ENCODE results near the gene CSKMT.
A peak's percentile ranks its signal among the peaks of the same experiment; 100 is the strongest.
"Not testable (repeated sequence)": the region's sequence is repeated elsewhere in the genome, so short reads cannot be mapped to it uniquely, and the experiment has no call there.

Gene CSKMT

DNA sequence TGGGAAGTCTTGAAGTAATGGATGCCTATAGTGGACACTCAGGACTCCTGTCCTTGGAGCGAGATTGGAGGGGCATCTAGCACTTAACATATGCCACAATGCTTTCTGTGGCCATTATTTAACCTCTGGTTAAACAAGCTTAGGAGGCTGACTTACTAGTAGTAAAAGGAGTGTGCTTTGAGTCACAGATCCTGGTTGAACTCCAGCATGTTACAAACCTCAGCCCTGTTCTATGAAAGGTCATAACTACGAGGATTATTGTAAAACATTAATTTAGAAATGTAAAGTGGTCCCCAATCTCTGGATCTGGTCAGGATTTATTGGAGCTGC, 8.0 kb downstream of the CSKMT start:
- DNase-seq (ENCODE audit: insufficient read length, low spot score) (no peak), FAIRE-seq (no peak)
- TF ChIP-seq POLR2A (IDR thresholded peaks at IDR 0.05; ENCODE audit: low read depth, low read length), result no peak
- TF ChIP-seq TAF1 (IDR thresholded peaks at IDR 0.05; ENCODE audit: low read depth, low read length), result no peak
- TF ChIP-seq POLR2AphosphoS5 (IDR thresholded peaks at IDR 0.05; ENCODE audit: low read depth, low read length), result no peak
- no peak for TF ChIP-seq SPI1 (IDR thresholded peaks at IDR 0.05; ENCODE audit: low read depth, low read length)
- TF ChIP-seq PAX5 (IDR thresholded peaks at IDR 0.05; ENCODE audit: insufficient read depth, low read length, severe bottlenecking), result no peak
- TF ChIP-seq POU2F2 (IDR thresholded peaks at IDR 0.05; ENCODE audit: low read depth, low read length), result no peak

DNA sequence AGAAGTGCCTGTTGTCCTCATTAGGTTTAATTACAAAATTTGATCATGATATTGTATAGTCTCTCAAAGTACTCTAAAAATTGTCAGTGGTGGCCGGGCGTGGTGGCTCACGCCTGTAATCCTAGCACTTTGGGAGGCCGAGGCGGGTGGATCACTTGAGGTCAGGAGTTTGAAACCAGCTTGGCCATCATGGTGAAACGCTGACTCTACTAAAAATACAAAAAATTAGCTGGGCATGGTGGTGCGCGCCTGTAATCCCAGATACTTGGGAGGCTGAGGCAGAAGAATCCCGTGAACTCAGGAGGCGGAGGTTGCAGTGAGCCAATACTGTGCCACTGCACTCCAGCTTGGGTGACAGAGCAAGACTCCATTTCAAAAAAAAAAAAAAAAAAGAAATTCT, 10.3 kb downstream of the CSKMT start:
- DNase-seq (ENCODE audit: insufficient read length, low spot score); FAIRE-seq: not testable (repeated sequence)

DNA sequence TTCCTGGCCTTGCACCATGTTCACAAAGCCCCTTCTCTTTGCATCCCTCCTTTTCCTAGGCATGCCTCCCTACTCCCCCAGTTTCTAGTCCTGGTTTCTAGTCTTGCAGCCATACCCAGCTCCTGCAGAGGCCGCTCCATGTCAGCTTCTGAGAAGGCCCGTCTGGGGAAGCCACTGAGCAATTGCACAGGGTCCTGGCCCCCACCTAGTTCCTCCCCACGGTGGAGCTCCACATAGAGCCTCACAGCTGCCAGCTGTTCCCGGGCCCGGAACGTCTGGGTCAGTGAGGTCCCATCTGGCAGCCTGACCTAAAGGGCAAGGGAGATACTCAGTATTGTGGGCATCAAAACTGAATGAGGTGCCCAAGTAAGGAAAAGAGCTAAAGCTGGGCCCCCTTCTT, 11.6 kb downstream of the CSKMT start:
- DNase-seq (ENCODE audit: insufficient read length, low spot score) (no peak), FAIRE-seq (no peak)
- TF ChIP-seq POLR2A (IDR thresholded peaks at IDR 0.05; ENCODE audit: low read depth, low read length), result no peak
- TF ChIP-seq PAX5 (IDR thresholded peaks at IDR 0.05; ENCODE audit: insufficient read depth, low read length, severe bottlenecking), result no peak
- TF ChIP-seq POU2F2 (IDR thresholded peaks at IDR 0.05; ENCODE audit: low read depth, low read length), result no peak
- no peak for TF ChIP-seq TAF1 (IDR thresholded peaks at IDR 0.05; ENCODE audit: low read depth, low read length)
- TF ChIP-seq POLR2AphosphoS5 (IDR thresholded peaks at IDR 0.05; ENCODE audit: low read depth, low read length), result no peak
- no peak for TF ChIP-seq SPI1 (IDR thresholded peaks at IDR 0.05; ENCODE audit: low read depth, low read length)

DNA sequence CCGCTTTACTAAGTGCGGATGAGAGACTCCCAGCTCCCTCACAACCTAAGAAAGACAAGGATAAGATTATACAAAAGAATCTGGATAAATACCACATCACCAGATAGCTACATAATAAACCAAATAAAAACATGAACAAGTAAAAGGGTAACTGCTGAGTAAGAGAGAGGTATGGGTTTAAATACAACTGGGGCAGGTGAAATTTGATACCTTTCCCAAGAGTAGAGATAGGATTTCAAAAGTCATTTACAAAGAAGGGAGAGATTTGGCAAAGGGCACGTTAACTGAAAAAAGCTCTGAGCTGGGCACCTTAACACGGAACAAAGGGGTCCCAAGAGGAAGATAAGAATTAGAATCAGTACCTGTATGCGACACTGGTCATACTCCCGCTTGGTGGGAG, 12.0 kb downstream of the CSKMT start:
- TF ChIP-seq POLR2A (IDR thresholded peaks at IDR 0.05; ENCODE audit: low read depth, low read length) (no peak), TAF1 (IDR thresholded peaks at IDR 0.05; ENCODE audit: low read depth, low read length) (no peak), SPI1 (IDR thresholded peaks at IDR 0.05; ENCODE audit: low read depth, low read length) (no peak), POLR2AphosphoS5 (IDR thresholded peaks at IDR 0.05; ENCODE audit: low read depth, low read length) (no peak), PAX5 (IDR thresholded peaks at IDR 0.05; ENCODE audit: insufficient read depth, low read length, severe bottlenecking) (no peak), POU2F2 (IDR thresholded peaks at IDR 0.05; ENCODE audit: low read depth, low read length) (no peak)
- DNase-seq (ENCODE audit: insufficient read length, low spot score) (no peak), FAIRE-seq (no peak)

DNA sequence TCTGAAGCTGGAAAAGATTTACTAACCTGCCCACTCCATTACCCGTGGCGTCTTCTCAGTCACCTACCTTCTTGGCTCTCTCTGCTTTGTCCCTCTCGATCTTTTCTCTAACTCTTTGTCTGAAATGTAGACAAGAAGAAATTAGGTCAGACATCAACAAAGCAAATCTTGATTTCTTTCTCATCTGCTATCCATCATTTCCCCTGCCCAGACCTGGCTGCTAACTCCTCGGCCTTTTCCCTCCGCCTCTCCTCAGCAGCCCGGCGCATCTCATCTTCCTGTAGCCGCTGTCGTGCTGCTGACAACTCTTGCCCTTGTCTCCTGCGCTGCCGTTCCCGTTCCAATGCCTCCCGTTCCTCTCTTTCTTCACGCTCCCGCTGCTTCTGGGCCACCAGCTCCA, 12.6 kb downstream of the CSKMT start:
- TF ChIP-seq PAX5 (IDR thresholded peaks at IDR 0.05; ENCODE audit: insufficient read depth, low read length, severe bottlenecking) (no peak), TAF1 (IDR thresholded peaks at IDR 0.05; ENCODE audit: low read depth, low read length) (no peak), SPI1 (IDR thresholded peaks at IDR 0.05; ENCODE audit: low read depth, low read length) (no peak), POU2F2 (IDR thresholded peaks at IDR 0.05; ENCODE audit: low read depth, low read length) (no peak), POLR2AphosphoS5 (IDR thresholded peaks at IDR 0.05; ENCODE audit: low read depth, low read length) (no peak), POLR2A (IDR thresholded peaks at IDR 0.05; ENCODE audit: low read depth, low read length) (no peak)
- FAIRE-seq, result no peak
- DNase-seq (ENCODE audit: insufficient read length, low spot score), result no peak

DNA sequence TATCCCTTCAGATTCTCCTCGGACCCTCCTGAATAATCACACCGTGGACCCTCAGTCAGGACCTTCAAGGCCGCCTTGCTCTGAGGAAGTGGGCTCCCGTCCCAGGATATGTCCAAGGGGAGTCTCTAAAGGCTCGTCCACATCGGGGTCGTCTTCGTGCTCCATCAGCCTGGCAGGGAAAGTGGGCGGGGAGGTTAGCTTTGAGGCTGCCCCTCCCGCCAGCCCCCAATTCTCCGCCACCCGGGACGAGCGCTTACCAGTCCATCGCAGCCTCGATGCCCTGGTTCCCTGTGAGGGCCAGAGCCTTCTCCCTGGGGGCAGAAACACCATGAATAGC, 13.3 kb downstream of the CSKMT start:
- FAIRE-seq (no peak), DNase-seq (ENCODE audit: insufficient read length, low spot score) (no peak)
- TF ChIP-seq POLR2AphosphoS5 (IDR thresholded peaks at IDR 0.05; ENCODE audit: low read depth, low read length), result no peak
- no peak for TF ChIP-seq TAF1 (IDR thresholded peaks at IDR 0.05; ENCODE audit: low read depth, low read length)
- no peak for TF ChIP-seq POLR2A (IDR thresholded peaks at IDR 0.05; ENCODE audit: low read depth, low read length)
- TF ChIP-seq SPI1 (IDR thresholded peaks at IDR 0.05; ENCODE audit: low read depth, low read length), result 0 out of 2 replicates have a peak, but pooled peaks have one; percentile 18
- TF ChIP-seq PAX5 (IDR thresholded peaks at IDR 0.05; ENCODE audit: insufficient read depth, low read length, severe bottlenecking), result no peak
- TF ChIP-seq POU2F2 (IDR thresholded peaks at IDR 0.05; ENCODE audit: low read depth, low read length), result no peak

DNA sequence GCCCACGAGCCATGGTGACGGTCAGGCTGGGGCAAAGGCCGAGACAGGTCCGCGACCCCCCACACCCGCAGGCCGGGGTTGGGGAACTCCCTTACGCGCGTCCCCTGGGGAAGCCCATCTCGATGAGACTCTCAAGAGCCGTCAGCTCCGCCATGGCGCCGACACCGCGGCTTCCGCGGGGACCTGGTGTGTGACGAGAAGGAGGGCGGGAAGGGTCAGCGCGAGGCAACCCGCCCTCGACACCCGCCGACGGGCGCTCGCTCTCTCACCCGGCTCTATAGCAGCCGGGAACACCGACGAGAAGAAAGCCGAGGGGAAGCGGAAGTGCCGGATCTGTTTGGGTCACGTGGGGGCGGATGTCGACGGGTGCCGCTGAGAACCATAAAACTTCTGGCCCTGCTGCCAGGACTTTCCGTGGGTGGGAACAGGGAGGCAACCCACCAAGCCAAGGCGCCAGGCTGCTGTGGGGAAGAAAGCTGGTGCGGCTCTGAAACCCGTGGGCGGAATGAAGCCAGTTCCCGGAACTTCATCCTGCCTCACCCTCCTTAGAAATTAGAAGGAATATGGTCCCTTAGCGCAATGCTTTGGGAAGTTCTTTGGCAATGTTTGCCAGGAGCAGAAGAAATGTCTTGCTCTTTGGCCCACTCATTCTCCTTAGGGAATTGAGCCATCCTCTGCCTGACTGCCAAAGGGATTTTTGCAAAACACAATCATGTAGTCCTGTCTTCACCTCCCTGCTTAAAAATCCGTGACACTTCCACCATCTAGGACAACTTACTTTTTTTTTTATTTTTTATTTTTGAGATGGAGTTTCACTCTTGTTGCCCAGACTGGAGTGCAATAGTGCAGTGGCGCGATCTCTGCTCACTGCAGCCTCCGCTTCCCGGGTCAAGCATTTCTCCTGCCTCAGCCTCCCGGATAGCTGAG, 13.9 kb downstream of the CSKMT start, which contains the start of gene UBXN1:
Gene UBXN1, minus strand, starts transcription at position 304 of the 927 bp plus-strand sequence. Its CDS starts 150 bp downstream, at position 154.
- peak; percentile 38 for FAIRE-seq

DNA sequence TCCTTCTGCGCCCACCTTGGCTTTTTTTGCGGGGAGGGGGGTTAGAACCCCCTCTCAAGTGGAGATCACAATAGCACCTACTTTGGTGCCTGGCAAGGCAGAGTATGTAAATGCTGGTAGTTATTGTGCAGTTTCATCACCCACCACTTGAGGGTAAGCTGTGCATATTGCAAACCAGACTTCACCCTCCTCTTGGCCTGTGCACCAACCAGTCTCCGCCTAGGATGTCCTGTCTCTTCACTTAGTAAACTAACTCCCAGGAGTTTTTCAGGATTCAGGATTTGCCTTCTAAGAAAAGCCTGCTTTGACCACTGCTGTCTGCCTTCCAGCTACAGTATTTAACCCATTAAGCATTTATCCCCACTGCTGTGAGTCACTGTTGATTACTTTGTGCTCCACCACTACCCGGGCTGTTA, 15.7 kb downstream of the CSKMT start:
- TF ChIP-seq SPI1 (IDR thresholded peaks at IDR 0.05; ENCODE audit: low read depth, low read length) (no peak), POU2F2 (IDR thresholded peaks at IDR 0.05; ENCODE audit: low read depth, low read length) (peak; percentile 89)
- peak; percentile 50 for DNase-seq (ENCODE audit: insufficient read length, low spot score)
- FAIRE-seq, result peak; percentile 92

More for the DNA sequence above, 13.9 kb downstream of the CSKMT start, which contains the start of gene UBXN1:
- peak; percentile 93 for DNase-seq (ENCODE audit: insufficient read length, low spot score)
- TF ChIP-seq POLR2AphosphoS5 (IDR thresholded peaks at IDR 0.05; ENCODE audit: low read depth, low read length) (peak; percentile 88), TAF1 (IDR thresholded peaks at IDR 0.05; ENCODE audit: low read depth, low read length) (peak; percentile 64), POU2F2 (IDR thresholded peaks at IDR 0.05; ENCODE audit: low read depth, low read length) (peak; percentile 58), PAX5 (IDR thresholded peaks at IDR 0.05; ENCODE audit: insufficient read depth, low read length, severe bottlenecking) (no peak), SPI1 (IDR thresholded peaks at IDR 0.05; ENCODE audit: low read depth, low read length) (peak; percentile 88), POLR2A (IDR thresholded peaks at IDR 0.05; ENCODE audit: low read depth, low read length) (peak; percentile 94)

DNA sequence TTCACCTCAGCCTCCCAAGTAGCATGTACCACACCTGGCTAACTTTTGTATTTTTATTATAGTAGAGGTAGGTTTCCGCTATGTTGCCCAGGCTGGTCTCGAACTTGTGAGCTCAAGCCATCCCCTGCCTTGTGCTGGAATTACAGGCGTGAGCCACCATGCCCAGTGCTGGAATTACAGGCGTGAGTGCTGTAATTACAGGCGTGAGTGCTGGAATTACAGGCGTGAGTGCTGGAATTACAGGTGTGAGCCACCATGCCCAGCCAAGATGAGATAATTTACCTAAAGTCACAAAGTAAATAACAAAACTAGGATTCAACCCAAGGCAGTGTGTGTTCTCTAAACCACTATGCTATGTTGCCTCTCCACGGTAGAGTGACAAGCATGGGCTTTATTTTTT, 17.4 kb downstream of the CSKMT start:
- no peak for DNase-seq (ENCODE audit: insufficient read length, low spot score)
- no peak for TF ChIP-seq POLR2AphosphoS5 (IDR thresholded peaks at IDR 0.05; ENCODE audit: low read depth, low read length)
- TF ChIP-seq POLR2A (IDR thresholded peaks at IDR 0.05; ENCODE audit: low read depth, low read length), result no peak
- no peak for TF ChIP-seq SPI1 (IDR thresholded peaks at IDR 0.05; ENCODE audit: low read depth, low read length)
- no peak for TF ChIP-seq TAF1 (IDR thresholded peaks at IDR 0.05; ENCODE audit: low read depth, low read length)
- TF ChIP-seq POU2F2 (IDR thresholded peaks at IDR 0.05; ENCODE audit: low read depth, low read length), result no peak
- TF ChIP-seq PAX5 (IDR thresholded peaks at IDR 0.05; ENCODE audit: insufficient read depth, low read length, severe bottlenecking), result no peak
- no peak for FAIRE-seq
